Measurements from ENCODE around the gene OLR1. TPM values are rescaled to one million over a fixed set of nuclear protein-coding genes. Genes with fewer than 3 reads are reported as not detected.
A peak's percentile ranks its signal among the peaks of the same experiment; 100 is the strongest.
"Not testable (repeated sequence)": the region's sequence is repeated elsewhere in the genome, so short reads cannot be mapped to it uniquely, and the experiment has no call there.

Gene OLR1
- total RNA-seq (10 to 100 TPM in 1 of 2 donors, 1 to 10 TPM in 1; 6.3 to 27.2 TPM), polyA plus RNA-seq (ENCODE audit: insufficient read length in 2 of 2) (10 to 100 TPM; 16.0 to 26.8 TPM)
- long read RNA-seq, donor 1, transcript OLR1-201 (6 exons, 2,462 nt) = major isoform, 5 of 9 reads
- long read RNA-seq, donor 1, partial matches to known transcripts = 0 of 9 reads
- long read RNA-seq, donor 1, other reads (novel, unspliced or antisense) = 0 of 9 reads
- long read RNA-seq, donor 2, partial matches to known transcripts = 0 of 4 reads
- long read RNA-seq, donor 2, other reads (novel, unspliced or antisense) = 0 of 4 reads
- long read RNA-seq, donor 3, partial matches to known transcripts = 0 of 1 reads
- long read RNA-seq, donor 3, other reads (novel, unspliced or antisense) = 0 of 1 reads
- long read RNA-seq, donor 4 = 0 reads

- H3K4me3 ChIP-seq (ENCODE audit: low read depth, low read length) = no peak within 1 kb of the TSS
- WGBS (ENCODE audit: insufficient coverage) = no CpG with 5 or more reads among the region's 7 CpGs
- no peak for DNase-seq (ENCODE audit: low read depth in 4 of 6, low spot score in 6 of 6)
- H3K4me1 ChIP-seq (ENCODE audit: control insufficient read depth, insufficient read depth, low read length) = no peaks in the 10 kb centered on the region
- H3K9me3 ChIP-seq (ENCODE audit: control insufficient read depth, insufficient read depth, low read length) = no peaks in the 10 kb centered on the region
- H3K27me3 ChIP-seq (ENCODE audit: control insufficient read depth, insufficient read depth, low read length) = no peaks in the 10 kb centered on the region
- H3K36me3 ChIP-seq (ENCODE audit: control insufficient read depth, insufficient read depth, low read length) = no peaks in the 10 kb centered on the region
- H3K27ac ChIP-seq (ENCODE audit: low read depth, low read length) = no peak within 1 kb of the TSS
Measured at GRCh38 chr12:10171973-10172728, at the start of gene OLR1. Gene OLR1, minus strand, starts transcription at chr12:10172132. Its CDS starts 55 bp downstream, at chr12:10172077.

- no CpG with 5 or more reads among the region's 8 CpGs for WGBS (ENCODE audit: insufficient coverage)
- Histone ChIP-seq H3K9me3 (ENCODE audit: control insufficient read depth, insufficient read depth, low read length) (no peaks in the 10 kb centered on the region), H3K36me3 (ENCODE audit: control insufficient read depth, insufficient read depth, low read length) (peaks cover 36% of the 10 kb centered on the region), H3K27ac (ENCODE audit: low read depth, low read length) (no peak overlapping the region), H3K27me3 (ENCODE audit: control insufficient read depth, insufficient read depth, low read length) (no peaks in the 10 kb centered on the region), H3K4me3 (ENCODE audit: low read depth, low read length) (no peak overlapping the region), H3K4me1 (ENCODE audit: control insufficient read depth, insufficient read depth, low read length) (no peaks in the 10 kb centered on the region)
- DNase-seq (ENCODE audit: low read depth in 4 of 6, low spot score in 6 of 6) = peak in 1 of 6 donors; percentile 14
Measured at GRCh38 chr12:10220398-10221077, 48.6 kb upstream of the OLR1 start.

- WGBS (ENCODE audit: insufficient coverage) = 100% methylated on average over 5 of the region's 6 CpGs
- no peaks in the 10 kb centered on the region for H3K9me3 ChIP-seq (ENCODE audit: control insufficient read depth, insufficient read depth, low read length)
- H3K27ac ChIP-seq (ENCODE audit: low read depth, low read length) = no peak overlapping the region
- H3K4me1 ChIP-seq (ENCODE audit: control insufficient read depth, insufficient read depth, low read length) = peaks cover 5% of the 10 kb centered on the region
- peaks cover 31% of the 10 kb centered on the region for H3K36me3 ChIP-seq (ENCODE audit: control insufficient read depth, insufficient read depth, low read length)
- no peak overlapping the region for H3K4me3 ChIP-seq (ENCODE audit: low read depth, low read length)
- no peak for DNase-seq (ENCODE audit: low read depth in 4 of 6, low spot score in 6 of 6)
- H3K27me3 ChIP-seq (ENCODE audit: control insufficient read depth, insufficient read depth, low read length) = no peaks in the 10 kb centered on the region
Measured at GRCh38 chr12:10218021-10218420, 46.1 kb upstream of the OLR1 start.

GRCh38 chr12:10215946-10216345, 44.0 kb upstream of the OLR1 start:
- H3K36me3 ChIP-seq (ENCODE audit: control insufficient read depth, insufficient read depth, low read length) = peaks cover 16% of the 10 kb centered on the region
- not testable (repeated sequence) for H3K4me3 ChIP-seq (ENCODE audit: low read depth, low read length); H3K27ac ChIP-seq (ENCODE audit: low read depth, low read length); DNase-seq (ENCODE audit: low read depth in 4 of 6, low spot score in 6 of 6); H3K9me3 ChIP-seq (ENCODE audit: control insufficient read depth, insufficient read depth, low read length); H3K27me3 ChIP-seq (ENCODE audit: control insufficient read depth, insufficient read depth, low read length)
- WGBS (ENCODE audit: insufficient coverage) = 92% methylated on average over 12 of the region's 13 CpGs
- peaks cover 12% of the 10 kb centered on the region for H3K4me1 ChIP-seq (ENCODE audit: control insufficient read depth, insufficient read depth, low read length)

- no peak for DNase-seq (ENCODE audit: low read depth in 4 of 6, low spot score in 6 of 6)
- no CpG with 5 or more reads among the region's 2 CpGs for WGBS (ENCODE audit: insufficient coverage)
- no peak overlapping the region for H3K4me3 ChIP-seq (ENCODE audit: low read depth, low read length)
- no peaks in the 10 kb centered on the region for H3K9me3 ChIP-seq (ENCODE audit: control insufficient read depth, insufficient read depth, low read length)
- no peaks in the 10 kb centered on the region for H3K27me3 ChIP-seq (ENCODE audit: control insufficient read depth, insufficient read depth, low read length)
- H3K36me3 ChIP-seq (ENCODE audit: control insufficient read depth, insufficient read depth, low read length) = peaks cover 15% of the 10 kb centered on the region
- H3K27ac ChIP-seq (ENCODE audit: low read depth, low read length) = no peak overlapping the region
- peaks cover 12% of the 10 kb centered on the region for H3K4me1 ChIP-seq (ENCODE audit: control insufficient read depth, insufficient read depth, low read length)
Measured at GRCh38 chr12:10215436-10215835, 43.5 kb upstream of the OLR1 start.

GRCh38 chr12:10214895-10215267, 42.9 kb upstream of the OLR1 start:
- Histone ChIP-seq H3K4me3 (ENCODE audit: low read depth, low read length) (peak overlapping the region; percentile 92), H3K27ac (ENCODE audit: low read depth, low read length) (no peak overlapping the region)
- WGBS (ENCODE audit: insufficient coverage) = 80% methylated on average over 2 of the region's 3 CpGs

GRCh38 chr12:10214136-10214894, 42.4 kb upstream of the OLR1 start:
- peak in 2 of 6 donors; percentile 12 to 20 for DNase-seq (ENCODE audit: low read depth in 4 of 6, low spot score in 6 of 6)
- peaks cover 12% of the 10 kb centered on the region for H3K4me1 ChIP-seq (ENCODE audit: control insufficient read depth, insufficient read depth, low read length)
- no peaks in the 10 kb centered on the region for H3K9me3 ChIP-seq (ENCODE audit: control insufficient read depth, insufficient read depth, low read length)
- H3K4me3 ChIP-seq (ENCODE audit: low read depth, low read length) = peak overlapping the region; percentile 92
- H3K27ac ChIP-seq (ENCODE audit: low read depth, low read length) = peak overlapping the region; percentile 97
- H3K36me3 ChIP-seq (ENCODE audit: control insufficient read depth, insufficient read depth, low read length) = peaks cover 11% of the 10 kb centered on the region
- H3K27me3 ChIP-seq (ENCODE audit: control insufficient read depth, insufficient read depth, low read length) = no peaks in the 10 kb centered on the region
- WGBS (ENCODE audit: insufficient coverage) = 30% methylated on average over 4 of the region's 10 CpGs

More at GRCh38 chr12:10214895-10215267, 42.9 kb upstream of the OLR1 start:
- peaks cover 12% of the 10 kb centered on the region for H3K4me1 ChIP-seq (ENCODE audit: control insufficient read depth, insufficient read depth, low read length)
- H3K9me3 ChIP-seq (ENCODE audit: control insufficient read depth, insufficient read depth, low read length) = no peaks in the 10 kb centered on the region
- H3K36me3 ChIP-seq (ENCODE audit: control insufficient read depth, insufficient read depth, low read length) = peaks cover 11% of the 10 kb centered on the region
- DNase-seq (ENCODE audit: low read depth in 4 of 6, low spot score in 6 of 6) = no peak
- no peaks in the 10 kb centered on the region for H3K27me3 ChIP-seq (ENCODE audit: control insufficient read depth, insufficient read depth, low read length)

GRCh38 chr12:10213168-10214135, 41.5 kb upstream of the OLR1 start:
- WGBS (ENCODE audit: insufficient coverage) = 0% methylated on average over 38 of the region's 47 CpGs
- peak; percentile 26 to 87 (median 66) for DNase-seq (ENCODE audit: low read depth in 4 of 6, low spot score in 6 of 6)
- Histone ChIP-seq H3K4me3 (ENCODE audit: low read depth, low read length) (peak overlapping the region; percentile 92), H3K4me1 (ENCODE audit: control insufficient read depth, insufficient read depth, low read length) (peaks cover 12% of the 10 kb centered on the region), H3K9me3 (ENCODE audit: control insufficient read depth, insufficient read depth, low read length) (no peaks in the 10 kb centered on the region), H3K27me3 (ENCODE audit: control insufficient read depth, insufficient read depth, low read length) (no peaks in the 10 kb centered on the region), H3K36me3 (ENCODE audit: control insufficient read depth, insufficient read depth, low read length) (peaks cover 4% of the 10 kb centered on the region), H3K27ac (ENCODE audit: low read depth, low read length) (peak overlapping the region; percentile 97)

Data from spinal cord (tissue), 10 donors.